Ishikawa (cell line): ENCODE data around the gene PPIG.

Experiments used
- CEBPB ChIP-seq: IDR thresholded peaks from 2 replicates; pipeline ENCODE4 v1.6.1; 2012
- CREB1 ChIP-seq: IDR thresholded peaks from 2 replicates; pipeline ENCODE4 v1.6.1; 2012; ENCODE audit warnings: low read depth
- EGR1 ChIP-seq: IDR thresholded peaks from 2 replicates; pipeline ENCODE4 v1.6.1; 2012
- EP300 ChIP-seq: IDR thresholded peaks from 2 replicates; pipeline ENCODE4 v1.6.1; 2012; ENCODE audit warnings: borderline replicate concordance
- FOXM1 ChIP-seq: IDR thresholded peaks from 2 replicates; pipeline ENCODE4 v1.6.1; 2012; ENCODE audit warnings: low read depth, borderline replicate concordance
- NFIC ChIP-seq: IDR thresholded peaks from 2 replicates; pipeline ENCODE4 v1.6.1; 2012
- RAD21 ChIP-seq: IDR thresholded peaks from 2 replicates; pipeline ENCODE4 v1.6.1; 2012; ENCODE audit warnings: low read depth
- REST ChIP-seq: IDR thresholded peaks from 2 replicates; pipeline ENCODE4 v1.6.1; 2012; ENCODE audit warnings: low read depth, mild to moderate bottlenecking
- TAF1 ChIP-seq: IDR thresholded peaks from 2 replicates; pipeline ENCODE4 v1.6.1; 2012; ENCODE audit warnings: low read depth, mild to moderate bottlenecking
- TCF12 ChIP-seq: IDR thresholded peaks from 2 replicates; pipeline ENCODE4 v1.6.1; 2012; ENCODE audit warnings: low read depth
- TEAD4 ChIP-seq: IDR thresholded peaks from 2 replicates; pipeline ENCODE4 v1.6.1; 2012
- YY1 ChIP-seq: IDR thresholded peaks from 2 replicates; pipeline ENCODE4 v1.6.1; 2012; ENCODE audit warnings: low read depth
- ZBTB7A ChIP-seq: IDR thresholded peaks from 2 replicates; pipeline ENCODE4 v1.6.1; 2012; ENCODE audit warnings: low read depth
- TF ChIP-seq, protein P1 (sequence below): IDR thresholded peaks from 2 replicates; pipeline ENCODE4 v1.6.1; 2012
- TF ChIP-seq, protein P2 (sequence below): IDR thresholded peaks from 2 replicates; pipeline ENCODE4 v1.6.1; 2012

The PPIG gene

GRCh38 chr2:169676850-169677249, 92.7 kb downstream of the PPIG start:
- TF ChIP-seq REST = no peak
- TF ChIP-seq ZBTB7A = no peak
- TF ChIP-seq EP300 = no peak
- TF ChIP-seq, protein P1, sequence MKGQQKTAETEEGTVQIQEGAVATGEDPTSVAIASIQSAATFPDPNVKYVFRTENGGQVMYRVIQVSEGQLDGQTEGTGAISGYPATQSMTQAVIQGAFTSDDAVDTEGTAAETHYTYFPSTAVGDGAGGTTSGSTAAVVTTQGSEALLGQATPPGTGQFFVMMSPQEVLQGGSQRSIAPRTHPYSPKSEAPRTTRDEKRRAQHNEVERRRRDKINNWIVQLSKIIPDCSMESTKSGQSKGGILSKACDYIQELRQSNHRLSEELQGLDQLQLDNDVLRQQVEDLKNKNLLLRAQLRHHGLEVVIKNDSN = no peak
- TF ChIP-seq EGR1 = no peak
- TF ChIP-seq TAF1 = no peak
- TF ChIP-seq YY1 = no peak
- TF ChIP-seq TEAD4 = no peak
- no peak for TF ChIP-seq FOXM1
- no peak for TF ChIP-seq NFIC
- TF ChIP-seq CREB1 = no peak
- TF ChIP-seq TCF12 = no peak
- TF ChIP-seq RAD21 = no peak
- TF ChIP-seq CEBPB = no peak

DNA sequence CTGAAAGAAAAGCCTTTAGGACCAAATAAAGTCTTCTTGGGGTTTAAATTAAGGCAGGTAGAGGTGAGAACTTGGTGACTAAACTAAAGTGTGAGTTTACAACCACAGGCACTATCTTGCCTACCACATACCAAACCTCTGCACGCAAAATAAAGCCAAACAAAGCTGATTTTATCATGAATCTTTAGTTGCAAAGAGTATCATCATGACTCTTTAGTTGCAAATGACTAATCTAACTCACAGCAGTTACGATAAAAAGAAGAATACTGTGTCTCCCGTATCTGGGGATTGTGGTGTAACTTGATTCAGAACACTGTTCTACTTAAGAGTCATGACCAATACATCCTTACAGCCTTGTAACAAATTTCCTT, 98.9 kb downstream of the PPIG start:
- TF ChIP-seq EP300 = no peak
- TF ChIP-seq FOXM1 = no peak
- no peak for TF ChIP-seq YY1
- no peak for TF ChIP-seq TCF12
- no peak for TF ChIP-seq EGR1
- no peak for TF ChIP-seq NFIC
- TF ChIP-seq TAF1 = no peak
- TF ChIP-seq ZBTB7A = no peak
- no peak for TF ChIP-seq REST
- TF ChIP-seq CEBPB = no peak
- TF ChIP-seq, protein P1 = no peak
- no peak for TF ChIP-seq RAD21
- no peak for TF ChIP-seq TEAD4

DNA sequence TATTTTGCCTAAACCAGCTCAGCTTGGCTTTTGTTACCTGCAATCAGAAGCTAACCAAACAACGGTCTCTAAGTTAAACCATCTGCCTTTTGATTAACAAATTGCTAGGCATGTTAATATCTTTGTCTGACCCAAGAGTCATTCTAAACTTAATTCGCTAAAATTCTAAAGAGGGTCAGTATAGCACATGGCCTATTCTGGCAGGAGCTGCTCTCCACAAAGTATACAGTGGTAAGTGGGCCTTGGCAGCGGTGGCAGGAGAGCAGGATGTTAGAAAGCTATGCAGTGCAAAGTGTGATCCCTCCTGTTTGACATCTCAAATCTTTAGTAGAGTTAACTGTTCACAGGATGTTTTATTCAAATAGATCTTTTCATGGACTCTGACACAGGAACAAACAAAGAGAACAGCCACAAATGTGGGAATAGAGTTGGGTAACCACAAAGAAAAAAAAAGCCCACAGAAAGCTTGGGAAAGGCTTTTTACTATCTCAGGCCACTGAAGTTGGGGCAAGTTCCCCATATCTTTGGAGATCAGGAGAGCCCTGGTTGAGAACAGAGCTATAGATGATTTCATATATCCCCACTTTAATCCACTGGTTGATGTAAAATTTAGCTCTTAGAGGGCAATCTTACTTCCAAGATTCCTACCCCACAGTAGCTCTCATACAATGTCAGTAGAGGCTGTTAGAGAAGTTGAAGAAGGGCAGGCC, 99.4 kb downstream of the PPIG start:
- TF ChIP-seq, protein P2, sequence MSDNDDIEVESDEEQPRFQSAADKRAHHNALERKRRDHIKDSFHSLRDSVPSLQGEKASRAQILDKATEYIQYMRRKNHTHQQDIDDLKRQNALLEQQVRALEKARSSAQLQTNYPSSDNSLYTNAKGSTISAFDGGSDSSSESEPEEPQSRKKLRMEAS = no peak
- TF ChIP-seq NFIC = no peak
- no peak for TF ChIP-seq TCF12
- TF ChIP-seq ZBTB7A = no peak
- TF ChIP-seq RAD21 = no peak
- no peak for TF ChIP-seq TEAD4
- TF ChIP-seq EGR1 = no peak
- no peak for TF ChIP-seq REST

GRCh38 chr2:169684135-169684565, 100.0 kb downstream of the PPIG start:
- TF ChIP-seq EP300 = no peak
- TF ChIP-seq YY1 = no peak
- no peak for TF ChIP-seq CREB1
- TF ChIP-seq NFIC = no peak
- no peak for TF ChIP-seq EGR1
- TF ChIP-seq TEAD4 = no peak
- no peak for TF ChIP-seq ZBTB7A
- TF ChIP-seq, protein P2 = no peak
- no peak for TF ChIP-seq TAF1
- no peak for TF ChIP-seq FOXM1
- no peak for TF ChIP-seq TCF12
- TF ChIP-seq CEBPB = no peak
